Measurements from ENCODE around the gene ZNF595. TPM values are rescaled to one million over a fixed set of nuclear protein-coding genes. Genes with fewer than 3 reads are reported as not detected.
"Not testable (repeated sequence)": the region's sequence is repeated elsewhere in the genome, so short reads cannot be mapped to it uniquely, and the experiment has no call there.

Gene ZNF595
- total RNA-seq = 3.4 TPM

GRCh38 chr4:52804-53479 is at the start of gene ZNF595:
Gene ZNF595, plus strand, starts transcription at chr4:53321. Its CDS starts 168 bp downstream, at chr4:53489.
- peak within 1 kb of the TSS; percentile 63 to 70 for H3K27ac ChIP-seq
- H3K9me3 ChIP-seq; intact Hi-C loops (cut with DNase I); H3K4me1 ChIP-seq; H3K36me3 ChIP-seq; H3K27me3 ChIP-seq: not testable (repeated sequence)
- H3K4me3 ChIP-seq = peak within 1 kb of the TSS; percentile 39 to 53
- peak in 1 of 2 donors; percentile 77 for DNase-seq (ENCODE audit: low spot score in 2 of 2)

- H3K9me3 ChIP-seq; intact Hi-C loops (cut with DNase I); H3K4me3 ChIP-seq; H3K27me3 ChIP-seq; DNase-seq (ENCODE audit: low spot score in 2 of 2); H3K36me3 ChIP-seq; H3K4me1 ChIP-seq; H3K27ac ChIP-seq: not testable (repeated sequence)
Measured at GRCh38 chr4:9937-10870, 42.9 kb upstream of the ZNF595 start.

- H3K4me3 ChIP-seq; H3K4me1 ChIP-seq; DNase-seq (ENCODE audit: low spot score in 2 of 2); H3K27ac ChIP-seq; H3K9me3 ChIP-seq; H3K36me3 ChIP-seq; intact Hi-C loops (cut with DNase I); H3K27me3 ChIP-seq: not testable (repeated sequence)
Measured at GRCh38 chr4:11095-11815, 41.9 kb upstream of the ZNF595 start.

- peak in 1 of 2 donors; percentile 65 for DNase-seq (ENCODE audit: low spot score in 2 of 2)
- TF ChIP-seq CTCF (IDR thresholded peaks at IDR 0.05) = peak in 2 of 3 experiments; percentile 13 to 26
Measured at GRCh38 chr4:11816-12417, 41.2 kb upstream of the ZNF595 start.

GRCh38 chr4:18128-18527 is 35.0 kb upstream of the ZNF595 start:
- H3K27me3 ChIP-seq; H3K4me1 ChIP-seq; H3K27ac ChIP-seq; H3K4me3 ChIP-seq; H3K36me3 ChIP-seq; intact Hi-C loops (cut with DNase I); DNase-seq (ENCODE audit: low spot score in 2 of 2); H3K9me3 ChIP-seq: not testable (repeated sequence)

More at GRCh38 chr4:11816-12417, 41.2 kb upstream of the ZNF595 start:
- H3K36me3 ChIP-seq; H3K4me3 ChIP-seq; H3K9me3 ChIP-seq; H3K4me1 ChIP-seq; H3K27ac ChIP-seq; H3K27me3 ChIP-seq; intact Hi-C loops (cut with DNase I): not testable (repeated sequence)

GRCh38 chr4:18589-18988 is 34.5 kb upstream of the ZNF595 start:
- H3K9me3 ChIP-seq; H3K36me3 ChIP-seq; H3K27me3 ChIP-seq; H3K27ac ChIP-seq; H3K4me1 ChIP-seq; intact Hi-C loops (cut with DNase I); DNase-seq (ENCODE audit: low spot score in 2 of 2); H3K4me3 ChIP-seq: not testable (repeated sequence)

- H3K27ac ChIP-seq; H3K9me3 ChIP-seq; H3K36me3 ChIP-seq; H3K27me3 ChIP-seq; intact Hi-C loops (cut with DNase I); H3K4me3 ChIP-seq; DNase-seq (ENCODE audit: low spot score in 2 of 2); H3K4me1 ChIP-seq: not testable (repeated sequence)
Measured at GRCh38 chr4:22882-23281, 30.2 kb upstream of the ZNF595 start.

- H3K27ac ChIP-seq; intact Hi-C loops (cut with DNase I); DNase-seq (ENCODE audit: low spot score in 2 of 2); H3K4me1 ChIP-seq; H3K4me3 ChIP-seq; H3K27me3 ChIP-seq; H3K9me3 ChIP-seq; H3K36me3 ChIP-seq: not testable (repeated sequence)
Measured at GRCh38 chr4:24359-24758, 28.8 kb upstream of the ZNF595 start.

- H3K9me3 ChIP-seq; intact Hi-C loops (cut with DNase I); H3K4me1 ChIP-seq; H3K36me3 ChIP-seq; H3K4me3 ChIP-seq; DNase-seq (ENCODE audit: low spot score in 2 of 2); H3K27ac ChIP-seq; H3K27me3 ChIP-seq: not testable (repeated sequence)
Measured at GRCh38 chr4:27501-27900, 25.6 kb upstream of the ZNF595 start.

- H3K27ac ChIP-seq; H3K4me1 ChIP-seq; H3K36me3 ChIP-seq; H3K27me3 ChIP-seq; DNase-seq (ENCODE audit: low spot score in 2 of 2); intact Hi-C loops (cut with DNase I); H3K4me3 ChIP-seq; H3K9me3 ChIP-seq: not testable (repeated sequence)
Measured at GRCh38 chr4:28767-29542, 24.2 kb upstream of the ZNF595 start.

GRCh38 chr4:33314-33713 is 19.8 kb upstream of the ZNF595 start:
- H3K9me3 ChIP-seq; H3K27me3 ChIP-seq; H3K36me3 ChIP-seq; DNase-seq (ENCODE audit: low spot score in 2 of 2); intact Hi-C loops (cut with DNase I); H3K4me1 ChIP-seq; H3K4me3 ChIP-seq; H3K27ac ChIP-seq: not testable (repeated sequence)

Measured in ascending aorta (tissue), 2 donors.